GM21381 (cell line): ENCODE measurements around the gene CCDC85C.

Experiments used
- ATAC-seq: cut with Tn5 transposase; IDR thresholded peaks from one replicate; pipeline ENCODE4 v1.9.1; 2021; ENCODE audit warnings: mild to moderate bottlenecking, moderate library complexity; ENCODE audit not compliant: unreplicated experiment

CCDC85C gene

GRCh38 chr14:99515301-99516155, 88.5 kb downstream of the CCDC85C start:
- ATAC-seq, result no peak

- ATAC-seq, result no peak
Measured at GRCh38 chr14:99514552-99515300, 89.3 kb downstream of the CCDC85C start.

- no peak for ATAC-seq
Measured at GRCh38 chr14:99513946-99514551, 90.0 kb downstream of the CCDC85C start.

- no peak for ATAC-seq
Measured at GRCh38 chr14:99513183-99513694, 90.8 kb downstream of the CCDC85C start.

- ATAC-seq, result no peak
Measured at GRCh38 chr14:99512571-99513182, 91.3 kb downstream of the CCDC85C start.

- ATAC-seq, result no peak
Measured at GRCh38 chr14:99512110-99512449, 91.9 kb downstream of the CCDC85C start.

GRCh38 chr14:99511421-99512109, 92.4 kb downstream of the CCDC85C start:
- no peak for ATAC-seq

GRCh38 chr14:99510556-99511139, 93.4 kb downstream of the CCDC85C start:
- ATAC-seq, result no peak

- no peak for ATAC-seq
Measured at GRCh38 chr14:99509871-99510555, 94.0 kb downstream of the CCDC85C start.

- ATAC-seq, result no peak
Measured at GRCh38 chr14:99508896-99509629, 94.9 kb downstream of the CCDC85C start.

GRCh38 chr14:99507860-99508640, 96.0 kb downstream of the CCDC85C start:
- no peak for ATAC-seq

GRCh38 chr14:99506276-99506675, 97.7 kb downstream of the CCDC85C start:
- no peak for ATAC-seq

GRCh38 chr14:99505089-99505488, 98.9 kb downstream of the CCDC85C start:
- ATAC-seq, result no peak

- no peak for ATAC-seq
Measured at GRCh38 chr14:99503848-99504453, 100.1 kb downstream of the CCDC85C start.

- ATAC-seq, result no peak
Measured at GRCh38 chr14:99502989-99503421, 101.0 kb downstream of the CCDC85C start.

GRCh38 chr14:99497894-99498293, 106.1 kb downstream of the CCDC85C start:
- no peak for ATAC-seq

- no peak for ATAC-seq
Measured at GRCh38 chr14:99497341-99497740, 106.7 kb downstream of the CCDC85C start.

GRCh38 chr14:99484106-99484505, 119.9 kb downstream of the CCDC85C start:
- no peak for ATAC-seq
